HG03442 (cell line): ENCODE results near the gene GNG3.

ENCODE experiments used
- ATAC-seq: cut with Tn5 transposase; IDR thresholded peaks from one replicate; pipeline ENCODE4 v1.9.1; 2021; ENCODE audit warnings: mild to moderate bottlenecking, moderate library complexity; ENCODE audit not compliant: unreplicated experiment

GNG3 gene

DNA sequence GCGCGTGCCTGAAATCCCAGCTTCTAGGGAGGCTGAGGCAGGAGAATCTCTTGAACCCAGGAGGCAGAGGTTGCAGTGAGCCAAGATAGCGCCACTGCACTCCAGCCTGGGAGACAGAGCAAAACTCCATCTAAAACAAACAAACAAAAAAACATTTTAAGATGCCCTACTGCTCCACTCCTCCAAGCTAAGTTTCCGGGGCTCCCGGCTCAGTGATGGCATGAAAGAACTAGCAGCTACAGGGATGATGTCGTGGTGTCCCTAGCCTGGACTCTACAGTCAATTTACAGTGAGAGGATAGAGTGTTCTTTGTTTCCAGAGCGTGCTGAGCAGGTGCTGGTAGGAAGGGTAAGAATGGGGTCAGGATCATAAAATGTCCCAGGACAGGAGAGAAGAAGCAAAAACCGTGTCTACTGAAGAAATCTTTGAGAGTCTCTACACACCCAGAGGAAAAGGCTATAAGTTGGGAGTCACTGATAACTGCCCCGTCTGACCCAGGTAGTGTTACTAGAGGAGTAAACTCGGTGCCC, 47.7 kb downstream of the GNG3 start:
- no peak for ATAC-seq

DNA sequence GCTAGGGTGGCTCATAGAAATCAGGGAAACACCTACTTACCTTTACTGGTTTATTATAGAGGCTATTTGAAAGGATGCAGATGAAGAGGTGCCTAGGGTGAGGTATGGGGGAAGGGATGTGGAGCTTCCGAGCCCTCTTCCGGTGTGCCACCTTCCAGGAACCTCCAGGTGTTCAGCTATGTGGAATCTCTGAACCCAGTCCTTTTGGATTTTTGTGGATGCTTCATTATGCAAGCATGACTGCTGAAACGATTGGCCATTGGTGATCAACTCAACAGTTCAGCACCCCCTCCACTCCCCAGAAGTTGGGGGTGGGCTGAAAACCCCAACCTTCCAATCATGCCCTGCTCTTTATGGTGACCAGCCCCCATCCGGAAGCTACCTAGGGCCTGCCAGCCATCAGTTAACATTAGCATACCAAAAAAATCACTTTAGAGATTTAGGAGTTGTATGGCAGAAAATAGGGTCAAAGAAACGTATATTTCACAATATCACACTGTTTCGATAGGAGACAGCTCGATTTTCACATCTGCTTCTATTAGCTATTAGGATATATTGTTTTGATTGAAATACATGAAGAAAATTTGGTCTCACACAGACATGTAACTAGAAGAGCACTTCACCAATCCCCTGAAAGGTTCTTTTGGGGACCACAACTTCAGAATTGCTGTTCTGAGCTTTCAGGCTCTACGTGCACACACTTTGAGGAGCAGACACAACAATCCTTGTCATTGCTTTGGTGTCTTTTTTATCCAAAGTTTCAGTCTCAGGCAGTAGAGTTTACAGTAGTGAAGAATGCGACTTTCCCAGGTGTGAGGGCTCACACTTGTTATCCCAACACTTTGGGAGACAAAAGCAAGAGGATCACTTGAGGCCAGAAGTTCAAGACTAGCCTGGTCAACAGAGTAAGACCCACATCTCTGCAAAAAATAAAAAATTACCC, 50.6 kb downstream of the GNG3 start:
- ATAC-seq: no peak
